Immature natural killer cell (primary cell): ENCODE measurements around the gene SF3A1. TPM values are rescaled to one million over a fixed set of nuclear protein-coding genes. Genes with fewer than 3 reads are reported as not detected.

Experiments
- DNase-seq, 3 donors: peaks; one replicate each; pipeline ENCODE4 v3.0.0; 2022; ENCODE audit warnings: mixed read lengths in 1 of 3
- H3K27ac Mint-ChIP-seq, 6 donors: one replicate each; pipeline ENCODE4 v1.8.0; 2020; ENCODE audit warnings: mixed read lengths in 6 of 6, mild to moderate bottlenecking in 5 of 6, inconsistent platforms in 4 of 6, moderate library complexity in 3 of 6
- H3K27me3 Mint-ChIP-seq, 3 donors: one replicate each; pipeline ENCODE4 v1.8.0; 2020 to 2021; ENCODE audit warnings: low read depth in 3 of 3, mild to moderate bottlenecking in 3 of 3, mixed read lengths in 3 of 3, moderate library complexity in 3 of 3, inconsistent platforms in 1 of 3
- H3K36me3 Mint-ChIP-seq, 3 donors: one replicate each; pipeline ENCODE4 v1.8.0; 2020; ENCODE audit warnings: mixed read lengths in 3 of 3, inconsistent platforms in 2 of 3, mild to moderate bottlenecking in 2 of 3
- H3K4me1 Mint-ChIP-seq, 2 donors: one replicate each; pipeline ENCODE4 v1.8.0; 2020; ENCODE audit warnings: inconsistent platforms in 2 of 2, mild to moderate bottlenecking in 2 of 2, mixed read lengths in 2 of 2, moderate library complexity in 1 of 2
- H3K4me3 Mint-ChIP-seq, 5 donors: one replicate each; pipeline ENCODE4 v1.8.0; 2020; ENCODE audit warnings: mild to moderate bottlenecking in 5 of 5, mixed read lengths in 5 of 5, inconsistent platforms in 3 of 5, moderate library complexity in 3 of 5
- H3K9me3 Mint-ChIP-seq, 6 donors: one replicate each; pipeline ENCODE4 v1.8.0; 2020; ENCODE audit warnings: mild to moderate bottlenecking in 6 of 6, mixed read lengths in 6 of 6, inconsistent platforms in 4 of 6, moderate library complexity in 3 of 6
- polyA plus RNA-seq, 3 donors: library from polyadenylated mRNA; unstranded; fragments of 300-500 nt; fragmentation: Illumina TruSeq; gene quantifications; one replicate each; pipeline ENCODE4 v1.2.3, GENCODE V29; 2021

Gene SF3A1
- polyA plus RNA-seq, 3 donors from 2014 or later = 35.5 to 133 (median 69.6) TPM

- Mint-ChIP-seq H3K9me3 (no peaks in the 10 kb centered on the region), H3K27me3 (no peaks in the 10 kb centered on the region), H3K36me3 (peaks cover 0 to 4% (median 3%) of the 10 kb centered on the region in 3 donors), H3K4me3 (peak overlapping the region; percentile 47 to 79 (median 74)), H3K4me1 (peaks cover 97 to 100% of the 10 kb centered on the region in 2 donors), H3K27ac (peak overlapping the region; percentile 73 to 97 (median 92))
- no peak for DNase-seq
Observed at GRCh38 chr22:30308093-30308492, 48.6 kb downstream of the SF3A1 start.

GRCh38 chr22:30307041-30307574 is 49.6 kb downstream of the SF3A1 start:
- Mint-ChIP-seq H3K9me3 (no peaks in the 10 kb centered on the region), H3K27me3 (no peaks in the 10 kb centered on the region), H3K4me3 (peak overlapping the region; percentile 68 to 81 (median 79)), H3K36me3 (peaks cover 0 to 3% (median 0%) of the 10 kb centered on the region in 3 donors), H3K4me1 (peaks cover 97 to 100% of the 10 kb centered on the region in 2 donors), H3K27ac (peak overlapping the region; percentile 78 to 97 (median 88))
- peak in 1 of 3 donors; percentile 40 for DNase-seq

- Mint-ChIP-seq H3K4me3 (peak overlapping the region; percentile 68 to 81 (median 79)), H3K36me3 (peaks cover 0 to 3% (median 0%) of the 10 kb centered on the region in 3 donors), H3K4me1 (peaks cover 97 to 100% of the 10 kb centered on the region in 2 donors), H3K27ac (peak overlapping the region; percentile 78 to 97 (median 88)), H3K27me3 (no peaks in the 10 kb centered on the region), H3K9me3 (no peaks in the 10 kb centered on the region)
- DNase-seq = no peak
Observed at GRCh38 chr22:30306627-30307011, 50.1 kb downstream of the SF3A1 start.

- peaks cover 0 to 7% (median 0%) of the 10 kb centered on the region in 3 donors for H3K36me3 Mint-ChIP-seq
- H3K27ac Mint-ChIP-seq = peak overlapping the region; percentile 78 to 97 (median 88)
- H3K9me3 Mint-ChIP-seq = no peaks in the 10 kb centered on the region
- H3K4me1 Mint-ChIP-seq = peaks cover 97 to 100% of the 10 kb centered on the region in 2 donors
- peak; percentile 49 to 62 (median 54) for DNase-seq
- no peaks in the 10 kb centered on the region for H3K27me3 Mint-ChIP-seq
- H3K4me3 Mint-ChIP-seq = peak overlapping the region; percentile 68 to 81 (median 79)
Observed at GRCh38 chr22:30305906-30306626, 50.6 kb downstream of the SF3A1 start.

- Mint-ChIP-seq H3K27ac (peak overlapping the region; percentile 78 to 97 (median 88)), H3K4me3 (peak overlapping the region; percentile 68 to 81 (median 79)), H3K27me3 (no peaks in the 10 kb centered on the region), H3K4me1 (peaks cover 96 to 97% of the 10 kb centered on the region in 2 donors), H3K36me3 (peaks cover 0 to 8% (median 0%) of the 10 kb centered on the region in 3 donors), H3K9me3 (no peaks in the 10 kb centered on the region)
- peak; percentile 44 to 52 (median 50) for DNase-seq
Observed at GRCh38 chr22:30305519-30305905, 51.2 kb downstream of the SF3A1 start.

- Mint-ChIP-seq H3K36me3 (peaks cover 0 to 8% (median 0%) of the 10 kb centered on the region in 3 donors), H3K27me3 (no peaks in the 10 kb centered on the region), H3K4me3 (peak overlapping the region; percentile 45 to 81 (median 79)), H3K4me1 (peaks cover 87 to 89% of the 10 kb centered on the region in 2 donors), H3K27ac (peak overlapping the region; percentile 78 to 97 (median 88)), H3K9me3 (no peaks in the 10 kb centered on the region)
- DNase-seq = no peak
Observed at GRCh38 chr22:30304495-30305244, 52.0 kb downstream of the SF3A1 start.

- Mint-ChIP-seq H3K27ac (peak overlapping the region; percentile 78 to 97 (median 88)), H3K27me3 (peaks cover 0 to 3% (median 0%) of the 10 kb centered on the region in 3 donors), H3K4me3 (peak overlapping the region; percentile 45 to 57 (median 55)), H3K4me1 (peaks cover 70 to 72% of the 10 kb centered on the region in 2 donors), H3K36me3 (peaks cover 0 to 12% (median 8%) of the 10 kb centered on the region in 3 donors), H3K9me3 (no peaks in the 10 kb centered on the region)
- DNase-seq = no peak
Observed at GRCh38 chr22:30302810-30303138, 53.9 kb downstream of the SF3A1 start.

GRCh38 chr22:30301995-30302809 is 54.5 kb downstream of the SF3A1 start:
- Mint-ChIP-seq H3K27me3 (peaks cover 0 to 3% (median 0%) of the 10 kb centered on the region in 3 donors), H3K4me3 (peak overlapping the region; percentile 45 to 57 (median 55)), H3K4me1 (peaks cover 64 to 67% of the 10 kb centered on the region in 2 donors), H3K9me3 (no peaks in the 10 kb centered on the region), H3K36me3 (peaks cover 0 to 12% (median 11%) of the 10 kb centered on the region in 3 donors), H3K27ac (peak overlapping the region; percentile 78 to 97 (median 88))
- no peak for DNase-seq

- no peak overlapping the region for H3K27ac Mint-ChIP-seq
- peaks cover 2 to 18% (median 18%) of the 10 kb centered on the region in 3 donors for H3K36me3 Mint-ChIP-seq
- H3K4me1 Mint-ChIP-seq = peaks cover 35 to 38% of the 10 kb centered on the region in 2 donors
- no peak for DNase-seq
- H3K9me3 Mint-ChIP-seq = no peaks in the 10 kb centered on the region
- no peak overlapping the region for H3K4me3 Mint-ChIP-seq
- peaks cover 0 to 3% (median 0%) of the 10 kb centered on the region in 3 donors for H3K27me3 Mint-ChIP-seq
Observed at GRCh38 chr22:30299322-30299721, 57.4 kb downstream of the SF3A1 start.

- DNase-seq = no peak
- Mint-ChIP-seq H3K4me1 (peaks cover 23 to 26% of the 10 kb centered on the region in 2 donors), H3K36me3 (peaks cover 13 to 27% (median 22%) of the 10 kb centered on the region in 3 donors), H3K27ac (peak overlapping the region in 1 of 6 donors; percentile 11), H3K4me3 (no peak overlapping the region), H3K27me3 (peaks cover 0 to 3% (median 0%) of the 10 kb centered on the region in 3 donors), H3K9me3 (no peaks in the 10 kb centered on the region)
Observed at GRCh38 chr22:30297991-30298701, 58.5 kb downstream of the SF3A1 start.

- peaks cover 16 to 19% of the 10 kb centered on the region in 2 donors for H3K4me1 Mint-ChIP-seq
- peak overlapping the region in 1 of 6 donors; percentile 69 for H3K27ac Mint-ChIP-seq
- no peak overlapping the region for H3K4me3 Mint-ChIP-seq
- no peak for DNase-seq
- peaks cover 15 to 29% (median 22%) of the 10 kb centered on the region in 3 donors for H3K36me3 Mint-ChIP-seq
- peaks cover 0 to 3% (median 0%) of the 10 kb centered on the region in 3 donors for H3K27me3 Mint-ChIP-seq
- H3K9me3 Mint-ChIP-seq = no peaks in the 10 kb centered on the region
Observed at GRCh38 chr22:30297276-30297990, 59.3 kb downstream of the SF3A1 start.

- Mint-ChIP-seq H3K4me3 (no peak overlapping the region), H3K9me3 (no peaks in the 10 kb centered on the region), H3K27me3 (peaks cover 0 to 3% (median 0%) of the 10 kb centered on the region in 3 donors), H3K36me3 (peaks cover 15 to 29% (median 22%) of the 10 kb centered on the region in 3 donors), H3K4me1 (peaks cover 10 to 13% of the 10 kb centered on the region in 2 donors), H3K27ac (peak overlapping the region in 4 of 6 donors; percentile 16 to 31 (median 24))
- DNase-seq = no peak
Observed at GRCh38 chr22:30296833-30297232, 59.9 kb downstream of the SF3A1 start.
